ENCODE data around the gene TMTC4. TPM values are rescaled to one million over a fixed set of nuclear protein-coding genes. Genes with fewer than 3 reads are reported as not detected.

Gene TMTC4
- total RNA-seq, 2 experiments from 2014 or later, result 15.7 to 19.8 TPM

- intact Hi-C loops (cut with micrococcal nuclease; ENCODE audit: unreplicated experiment), result no loop called here
- no peak for TF ChIP-seq CTCF (conservative IDR thresholded peaks at IDR 0.05; ENCODE audit: low read length)
- TF ChIP-seq EZH2phosphoT487 (IDR thresholded peaks at IDR 0.05; ENCODE audit: borderline replicate concordance, low read depth, low read length), result no peak
- CTCF ChIA-PET (ENCODE audit: unreplicated experiment), result no interaction called here
These were observed 6.7 kb downstream of the TMTC4 start for GRCh38 chr13:100667894-100668293.

DNA sequence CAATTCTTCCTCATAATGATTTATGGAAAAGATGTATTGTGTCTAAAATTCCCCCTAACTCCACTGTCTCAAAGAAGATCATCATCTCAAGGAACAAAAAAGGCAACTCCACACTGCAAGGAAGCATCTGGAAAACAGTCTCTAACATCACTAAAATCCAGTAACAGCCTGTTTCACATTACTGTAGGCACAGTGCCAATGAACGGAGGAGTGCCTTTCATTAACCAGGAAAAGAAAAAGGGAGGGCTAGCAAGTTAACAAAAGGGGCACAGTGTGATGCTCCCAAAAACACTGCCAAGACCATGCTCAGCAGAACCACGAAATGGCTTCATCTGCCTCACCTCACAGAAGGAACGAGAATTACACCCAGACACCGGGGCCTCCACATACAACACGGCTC, 8.5 kb downstream of the TMTC4 start:
- TF ChIP-seq CTCF (conservative IDR thresholded peaks at IDR 0.05; ENCODE audit: low read length) (no peak), EZH2phosphoT487 (IDR thresholded peaks at IDR 0.05; ENCODE audit: borderline replicate concordance, low read depth, low read length) (no peak)
- intact Hi-C loops (cut with micrococcal nuclease; ENCODE audit: unreplicated experiment), result no loop called here
- POLR2A ChIA-PET, result no interaction called here
- no peak overlapping the region for H3K4me2 ChIP-seq (ENCODE audit: low read length)
- H4K20me1 ChIP-seq (ENCODE audit: insufficient read depth, low read length), result no peaks in the 10 kb centered on the region
- H3K36me3 ChIP-seq (ENCODE audit: insufficient read depth, low read length), result no peaks in the 10 kb centered on the region; the same call in 1 of the 2 replicates
- DNase-seq (ENCODE audit: low spot score), result no peak
- no peaks in the 10 kb centered on the region for H3K79me2 ChIP-seq (ENCODE audit: insufficient read depth, low read depth, low read length)
- H3K9me3 ChIP-seq (ENCODE audit: low read length), result no peaks in the 10 kb centered on the region
- H3K4me3 ChIP-seq (ENCODE audit: low read depth, low read length, poor library complexity, severe bottlenecking), result no peak overlapping the region
- no TSS peak for BruUV-seq (replicated peaks)
- CTCF ChIA-PET (ENCODE audit: unreplicated experiment), result no interaction called here
- no peak overlapping the region for H3K27ac ChIP-seq (ENCODE audit: low read depth, low read length, poor library complexity, severe bottlenecking)
- H3K4me1 ChIP-seq (ENCODE audit: insufficient read depth, low read length, poor library complexity, severe bottlenecking), result no peaks in the 10 kb centered on the region
- H2AFZ ChIP-seq (ENCODE audit: low read length), result no peak overlapping the region
- H3K9me2 ChIP-seq (ENCODE audit: insufficient read depth, low read length), result no peaks in the 10 kb centered on the region

More at GRCh38 chr13:100667894-100668293, 6.7 kb downstream of the TMTC4 start:
- no peak for DNase-seq (ENCODE audit: low spot score)
- Histone ChIP-seq H3K9me2 (ENCODE audit: insufficient read depth, low read length) (no peaks in the 10 kb centered on the region), H3K9me3 (ENCODE audit: low read length) (no peaks in the 10 kb centered on the region), H3K4me2 (ENCODE audit: low read length) (no peak overlapping the region), H4K20me1 (ENCODE audit: insufficient read depth, low read length) (no peaks in the 10 kb centered on the region), H3K27ac (ENCODE audit: low read depth, low read length, poor library complexity, severe bottlenecking) (no peak overlapping the region), H3K79me2 (ENCODE audit: insufficient read depth, low read depth, low read length) (no peaks in the 10 kb centered on the region), H3K4me3 (ENCODE audit: low read depth, low read length, poor library complexity, severe bottlenecking) (no peak overlapping the region), H3K4me1 (ENCODE audit: insufficient read depth, low read length, poor library complexity, severe bottlenecking) (no peaks in the 10 kb centered on the region), H2AFZ (ENCODE audit: low read length) (no peak overlapping the region), H3K36me3 (ENCODE audit: insufficient read depth, low read length) (no peaks in the 10 kb centered on the region; the same call in 1 of the 2 replicates)
- no TSS peak for BruUV-seq (replicated peaks)
- POLR2A ChIA-PET, result no interaction called here

GRCh38 chr13:100665403-100665802, 9.2 kb downstream of the TMTC4 start:
- Histone ChIP-seq H2AFZ (ENCODE audit: low read length) (no peak overlapping the region), H3K4me1 (ENCODE audit: insufficient read depth, low read length, poor library complexity, severe bottlenecking) (no peaks in the 10 kb centered on the region), H3K9me3 (ENCODE audit: low read length) (no peaks in the 10 kb centered on the region), H3K4me2 (ENCODE audit: low read length) (no peak overlapping the region), H3K36me3 (ENCODE audit: insufficient read depth, low read length) (no peaks in the 10 kb centered on the region; the same call in 1 of the 2 replicates), H3K9me2 (ENCODE audit: insufficient read depth, low read length) (no peaks in the 10 kb centered on the region), H3K4me3 (ENCODE audit: low read depth, low read length, poor library complexity, severe bottlenecking) (no peak overlapping the region), H3K79me2 (ENCODE audit: insufficient read depth, low read depth, low read length) (no peaks in the 10 kb centered on the region), H4K20me1 (ENCODE audit: insufficient read depth, low read length) (no peaks in the 10 kb centered on the region), H3K27ac (ENCODE audit: low read depth, low read length, poor library complexity, severe bottlenecking) (no peak overlapping the region)
- ChIA-PET POLR2A (no interaction called here), CTCF (ENCODE audit: unreplicated experiment) (no interaction called here)
- intact Hi-C loops (cut with micrococcal nuclease; ENCODE audit: unreplicated experiment), result no loop called here
- TF ChIP-seq CTCF (conservative IDR thresholded peaks at IDR 0.05; ENCODE audit: low read length), result no peak
- no peak for TF ChIP-seq EZH2phosphoT487 (IDR thresholded peaks at IDR 0.05; ENCODE audit: borderline replicate concordance, low read depth, low read length)
- no TSS peak for BruUV-seq (replicated peaks)
- no peak for DNase-seq (ENCODE audit: low spot score)
